Panc1 (cell line): ENCODE results near the gene TYRP1. TPM values are rescaled to one million over a fixed set of nuclear protein-coding genes. Genes with fewer than 3 reads are reported as not detected.

Source experiments
- ATAC-seq: fragments of 200-7000 bp; cut with Tn5 transposase; 2 replicates; pipeline ENCODE4 v1.9.1; 2020; ENCODE audit warnings: mild to moderate bottlenecking, moderate library complexity
- BruUV-seq: library from RNA; stranded (reverse); fragments of 400-500 nt; replicated peaks from 2 replicates; lab custom pipeline; 2021; lab: Mats Ljungman, UMichigan
- CTCF ChIA-PET: fragments of 300-600 bp; sonication (Branson Sonifier 250); formaldehyde crosslinking; loops from one replicate; lab custom pipeline; 2022; ENCODE audit warnings: antibody characterized with exemption; lab: Charles Lee
- POLR2A ChIA-PET: fragments of 300-600 bp; sonication (Branson Sonifier 250); formaldehyde crosslinking; loops from one replicate; lab custom pipeline; 2022; ENCODE audit warnings: antibody characterized with exemption; lab: Charles Lee
- DNase-seq: peaks from one replicate; pipeline ENCODE4 v3.0.0-alpha.2; 2010; ENCODE audit warnings: low read depth, low spot score
- H3K27ac ChIP-seq: 2 replicates; pipeline ENCODE4 v1.5.1; 2011; ENCODE audit warnings: mild to moderate bottlenecking, low read length, inconsistent platforms
- H3K27me3 ChIP-seq: fragments of 200-500 bp; sonication (Bioruptor generic); 2 replicates; pipeline ENCODE4 v1.6.0; 2014; ENCODE audit warnings: low read length, inconsistent platforms; ENCODE audit not compliant: control insufficient read depth, insufficient read depth
- H3K36me3 ChIP-seq: fragments of 200-500 bp; sonication (Bioruptor generic); 2 replicates; pipeline ENCODE4 v1.5.1; 2014; ENCODE audit warnings: inconsistent platforms, mild to moderate bottlenecking, low read length, moderate library complexity; ENCODE audit not compliant: control insufficient read depth, insufficient read depth
- H3K4me1 ChIP-seq: 2 replicates; pipeline ENCODE4 v1.5.1; 2011; ENCODE audit warnings: inconsistent platforms, mild to moderate bottlenecking, low read length, moderate library complexity; ENCODE audit not compliant: control insufficient read depth, insufficient read depth
- H3K4me3 ChIP-seq, 2 experiments: 2 replicates each; pipeline ENCODE4 v1.5.1; 2011 to 2012; ENCODE audit warnings: low read depth in 2 of 2, low read length in 2 of 2, mild to moderate bottlenecking in 2 of 2, inconsistent platforms in 1 of 2, moderate library complexity in 1 of 2
- H3K9me3 ChIP-seq: fragments of 200-500 bp; sonication (Bioruptor generic); 2 replicates; pipeline ENCODE4 v1.5.1; 2014; ENCODE audit warnings: low read depth, mild to moderate bottlenecking, inconsistent platforms, low read length, moderate library complexity; ENCODE audit not compliant: control insufficient read depth, insufficient read depth
- CTCF ChIP-seq: fragments of 450-650 bp; IDR thresholded peaks from 2 replicates; pipeline ENCODE4 v1.5.1; 2017; ENCODE audit warnings: mild to moderate bottlenecking
- POLR2AphosphoS5 ChIP-seq: IDR thresholded peaks from 2 replicates; pipeline ENCODE4 v1.6.1; 2012; ENCODE audit warnings: mild to moderate bottlenecking, low read depth, low read length, moderate library complexity
- SIN3A ChIP-seq: IDR thresholded peaks from 2 replicates; pipeline ENCODE4 v1.6.1; 2012; ENCODE audit warnings: low read depth, mild to moderate bottlenecking, low read length, moderate library complexity, borderline replicate concordance; ENCODE audit not compliant: insufficient read depth
- TCF7L2 ChIP-seq: IDR thresholded peaks from 2 replicates; pipeline ENCODE4 v1.6.1; 2011; ENCODE audit warnings: mild to moderate bottlenecking, low read depth, low read length, inconsistent platforms
- in situ Hi-C: cut with HindIII; loops from 2 replicates; pipeline ENCODE4 v1.10.0; 2016; ENCODE audit warnings: low sequenced_read_pairs, low pct_unique_long_range_greater_than_20kb
- intact Hi-C: fragments of 100-400 bp; cut with micrococcal nuclease; formaldehyde crosslinking; loops from one replicate; pipeline ENCODE4 v1.10.0; 2022; ENCODE audit not compliant: unreplicated experiment
- total RNA-seq: library from RNA; stranded (reverse); gene quantifications from one replicate; pipeline ENCODE4 v1.2.1, GENCODE V29; 2021; ENCODE audit not compliant: unreplicated experiment
- TF ChIP-seq, protein P1 (sequence below), 2 experiments: IDR thresholded peaks; 2 replicates each; pipeline ENCODE4 v1.6.1; 2011 to 2012; ENCODE audit warnings: low read depth in 2 of 2, control low read depth in 1 of 2, low read length in 1 of 2, mild to moderate bottlenecking in 1 of 2, moderate library complexity in 1 of 2; ENCODE audit not compliant: insufficient read depth in 1 of 2

The TYRP1 gene
- total RNA-seq, 1 experiment from 2014 or later, result 0.23 TPM

DNA sequence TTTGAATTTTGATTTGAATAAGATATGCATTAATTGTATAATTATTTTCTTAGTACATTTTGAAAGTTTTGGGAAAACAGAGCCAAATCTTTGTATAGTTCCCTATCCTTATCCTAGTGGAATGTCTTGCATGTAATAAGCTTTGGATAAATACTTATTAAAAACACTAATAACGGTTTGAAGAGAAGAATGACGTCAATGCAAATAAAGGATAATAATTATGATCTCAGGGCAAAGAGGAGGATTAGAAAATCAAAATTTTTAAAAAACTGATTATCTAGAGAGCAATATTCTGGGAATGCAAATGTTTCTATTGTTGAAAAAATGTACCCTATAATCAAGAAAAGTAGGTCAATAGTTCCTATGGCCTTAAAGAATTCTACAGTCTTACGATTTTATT lies 22.1 kb downstream of the TYRP1 start:
- Histone ChIP-seq H3K4me3 (no peak overlapping the region), H3K27me3 (no peaks in the 10 kb centered on the region), H3K9me3 (no peaks in the 10 kb centered on the region), H3K4me1 (no peaks in the 10 kb centered on the region), H3K27ac (no peak overlapping the region), H3K36me3 (no peaks in the 10 kb centered on the region)
- intact Hi-C loops (loop anchor here (5.0 kb wide), 2 partner anchors 317 to 372 kb away; no protein-coding TSS in a partner anchor), in situ Hi-C loops (no loop called here)
- ChIA-PET CTCF (no interaction called here), POLR2A (no interaction called here)
- TF ChIP-seq POLR2AphosphoS5, result no peak
- no peak for TF ChIP-seq CTCF
- TF ChIP-seq, protein P1, sequence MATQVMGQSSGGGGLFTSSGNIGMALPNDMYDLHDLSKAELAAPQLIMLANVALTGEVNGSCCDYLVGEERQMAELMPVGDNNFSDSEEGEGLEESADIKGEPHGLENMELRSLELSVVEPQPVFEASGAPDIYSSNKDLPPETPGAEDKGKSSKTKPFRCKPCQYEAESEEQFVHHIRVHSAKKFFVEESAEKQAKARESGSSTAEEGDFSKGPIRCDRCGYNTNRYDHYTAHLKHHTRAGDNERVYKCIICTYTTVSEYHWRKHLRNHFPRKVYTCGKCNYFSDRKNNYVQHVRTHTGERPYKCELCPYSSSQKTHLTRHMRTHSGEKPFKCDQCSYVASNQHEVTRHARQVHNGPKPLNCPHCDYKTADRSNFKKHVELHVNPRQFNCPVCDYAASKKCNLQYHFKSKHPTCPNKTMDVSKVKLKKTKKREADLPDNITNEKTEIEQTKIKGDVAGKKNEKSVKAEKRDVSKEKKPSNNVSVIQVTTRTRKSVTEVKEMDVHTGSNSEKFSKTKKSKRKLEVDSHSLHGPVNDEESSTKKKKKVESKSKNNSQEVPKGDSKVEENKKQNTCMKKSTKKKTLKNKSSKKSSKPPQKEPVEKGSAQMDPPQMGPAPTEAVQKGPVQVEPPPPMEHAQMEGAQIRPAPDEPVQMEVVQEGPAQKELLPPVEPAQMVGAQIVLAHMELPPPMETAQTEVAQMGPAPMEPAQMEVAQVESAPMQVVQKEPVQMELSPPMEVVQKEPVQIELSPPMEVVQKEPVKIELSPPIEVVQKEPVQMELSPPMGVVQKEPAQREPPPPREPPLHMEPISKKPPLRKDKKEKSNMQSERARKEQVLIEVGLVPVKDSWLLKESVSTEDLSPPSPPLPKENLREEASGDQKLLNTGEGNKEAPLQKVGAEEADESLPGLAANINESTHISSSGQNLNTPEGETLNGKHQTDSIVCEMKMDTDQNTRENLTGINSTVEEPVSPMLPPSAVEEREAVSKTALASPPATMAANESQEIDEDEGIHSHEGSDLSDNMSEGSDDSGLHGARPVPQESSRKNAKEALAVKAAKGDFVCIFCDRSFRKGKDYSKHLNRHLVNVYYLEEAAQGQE (IDR thresholded peaks at IDR 0.05; ENCODE audit: insufficient read depth in 1 of 2, low read depth in 2 of 2, low read length in 1 of 2), result no peak
- no peak for TF ChIP-seq TCF7L2
- no peak for TF ChIP-seq SIN3A
- ATAC-seq (no peak), DNase-seq (no peak)
- BruUV-seq, result no TSS peak

GRCh38 chr9:12716823-12717600 lies 23.8 kb downstream of the TYRP1 start:
- no peaks in the 10 kb centered on the region for H3K9me3 ChIP-seq
- no peaks in the 10 kb centered on the region for H3K36me3 ChIP-seq
- CTCF ChIA-PET, result no interaction called here
- no peak for DNase-seq
- in situ Hi-C loops (no loop called here), intact Hi-C loops (loop anchor here (5.0 kb wide), 2 partner anchors 315 to 370 kb away; no protein-coding TSS in a partner anchor)
- H3K27ac ChIP-seq, result no peak overlapping the region
- no peaks in the 10 kb centered on the region for H3K4me1 ChIP-seq
- BruUV-seq, result no TSS peak
- TF ChIP-seq, protein P1 (IDR thresholded peaks at IDR 0.05; ENCODE audit: insufficient read depth in 1 of 2, low read depth in 2 of 2, low read length in 1 of 2), result no peak
- TF ChIP-seq CTCF, result peak; percentile 11; the same call in 1 of the 2 replicates
- H3K4me3 ChIP-seq, result no peak overlapping the region
- H3K27me3 ChIP-seq, result no peaks in the 10 kb centered on the region
- POLR2A ChIA-PET, result no interaction called here
- no peak for ATAC-seq
